Fibroblast of mammary gland (primary cell): ENCODE data around the gene LIMS1.

Experiments
- DNase-seq: peaks from one replicate; pipeline ENCODE4 v3.0.0-alpha.2; 2010; ENCODE audit warnings: low read depth
- H3K4me3 ChIP-seq: 2 replicates; pipeline ENCODE4 v1.5.1; 2011; ENCODE audit warnings: low read depth, mild to moderate bottlenecking, low read length, moderate library complexity; ENCODE audit not compliant: control insufficient read depth
- CTCF ChIP-seq: conservative IDR thresholded peaks from 2 replicates; pipeline ENCODE4 v1.5.1; 2011; ENCODE audit warnings: low read depth, low read length, inconsistent platforms; ENCODE audit not compliant: control insufficient read depth, insufficient read depth

LIMS1 gene

DNA sequence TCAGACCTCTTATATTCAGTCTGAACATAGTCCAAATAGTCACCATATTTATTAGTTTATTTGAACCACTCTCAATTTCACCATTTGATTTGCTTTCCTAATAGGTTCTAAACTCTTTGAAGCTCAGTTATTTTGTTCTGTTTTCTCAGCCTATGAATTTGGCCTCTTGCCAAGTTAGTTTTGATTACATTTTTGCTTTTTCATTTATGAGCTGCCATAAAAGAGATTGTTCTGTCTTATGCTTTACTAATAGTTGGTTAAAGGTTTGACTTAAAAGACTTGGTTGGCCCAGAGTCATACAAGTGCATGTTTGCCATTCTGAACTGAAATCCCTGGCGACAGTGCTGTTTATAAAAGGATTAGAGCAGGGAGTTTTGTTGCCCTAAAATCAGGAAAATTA lies 99.1 kb downstream of the LIMS1 start:
- DNase-seq: no peak
- H3K4me3 ChIP-seq: no peak overlapping the region
- no peak for TF ChIP-seq CTCF

GRCh38 chr2:108634011-108634410 lies 99.7 kb downstream of the LIMS1 start:
- H3K4me3 ChIP-seq: no peak overlapping the region
- TF ChIP-seq CTCF: no peak
- no peak for DNase-seq

- no peak for DNase-seq
- no peak overlapping the region for H3K4me3 ChIP-seq
- TF ChIP-seq CTCF: no peak
Measured at GRCh38 chr2:108634576-108635160, 100.4 kb downstream of the LIMS1 start.

DNA sequence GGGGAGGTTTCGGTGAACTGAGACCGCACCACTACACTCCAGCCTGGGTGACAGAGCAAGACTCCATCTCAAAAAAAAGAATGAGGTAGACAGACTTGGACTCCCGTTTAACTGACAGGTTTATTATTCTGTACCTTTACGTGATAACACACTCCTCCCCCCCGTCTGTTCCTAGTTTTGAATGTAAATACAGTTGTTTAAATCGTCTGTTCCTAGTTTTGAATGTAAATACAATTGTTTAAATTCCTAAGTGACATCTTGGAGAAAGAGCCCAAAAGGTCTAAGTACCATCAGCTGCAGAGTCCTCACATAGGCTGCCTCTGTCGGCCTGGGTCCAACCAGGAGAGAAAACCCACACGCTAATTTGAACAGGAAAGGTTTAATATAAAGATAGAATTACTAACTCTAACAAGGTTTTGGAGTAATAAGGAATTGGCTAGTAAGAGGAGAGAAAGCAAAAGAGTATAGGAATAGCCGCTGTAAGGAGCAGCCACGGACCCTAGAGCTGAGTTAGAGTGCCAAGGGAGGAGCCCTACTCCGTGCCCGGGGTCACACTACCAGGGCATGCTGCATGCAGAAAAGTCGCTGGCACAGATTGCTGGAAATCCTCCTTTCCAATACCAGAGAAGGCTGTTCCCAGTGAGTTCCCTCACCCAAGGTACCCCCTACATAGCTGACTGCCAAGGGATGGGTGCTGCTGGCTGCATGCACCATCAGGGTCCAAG lies 101.5 kb downstream of the LIMS1 start:
- DNase-seq: no peak
- TF ChIP-seq CTCF: no peak

GRCh38 chr2:108637304-108637669 lies 103.0 kb downstream of the LIMS1 start:
- no peak for TF ChIP-seq CTCF
- no peak overlapping the region for H3K4me3 ChIP-seq
- DNase-seq: peak; percentile 96

More for the DNA sequence above, 101.5 kb downstream of the LIMS1 start:
- H3K4me3 ChIP-seq: no peak overlapping the region

GRCh38 chr2:108640731-108641130 lies 106.5 kb downstream of the LIMS1 start:
- no peak overlapping the region for H3K4me3 ChIP-seq
- no peak for TF ChIP-seq CTCF
- DNase-seq: peak; percentile 97
